Cardiac fibroblast (primary cell): ENCODE measurements around the gene MYBPH.

ENCODE experiments used
- DNase-seq, 2 donors: peaks; one replicate each; pipeline versions ENCODE4 v3.0.0 to v3.0.0-alpha.2; 2010; ENCODE audit warnings: low read depth in 2 of 2
- H3K4me3 ChIP-seq, 2 donors: replicated peaks in 1 of 2; 1 replicate in 1 of 2; 2 replicates in 1 of 2; pipeline ENCODE4 v1.5.1; 2011; ENCODE audit warnings: low read depth in 2 of 2, low read length in 2 of 2, mild to moderate bottlenecking in 2 of 2, moderate library complexity in 1 of 2
- CTCF ChIP-seq: IDR thresholded peaks from one replicate; pipeline ENCODE4 v1.5.1; 2011; ENCODE audit warnings: low read depth, mild to moderate bottlenecking, low read length, inconsistent platforms

Gene MYBPH

GRCh38 chr1:203151362-203152157 lies 24.1 kb downstream of the MYBPH start:
- no peak for DNase-seq
- no peak for TF ChIP-seq CTCF
- H3K4me3 ChIP-seq, result no peak overlapping the region

- TF ChIP-seq CTCF, result no peak
Measured at GRCh38 chr1:203150511-203151297, 24.9 kb downstream of the MYBPH start.

GRCh38 chr1:203149188-203149840 lies 26.3 kb downstream of the MYBPH start:
- H3K4me3 ChIP-seq, result no peak overlapping the region
- TF ChIP-seq CTCF, result no peak
- DNase-seq, result no peak

More at GRCh38 chr1:203150511-203151297, 24.9 kb downstream of the MYBPH start:
- no peak for DNase-seq
- no peak overlapping the region for H3K4me3 ChIP-seq

GRCh38 chr1:203148579-203148978 lies 27.0 kb downstream of the MYBPH start:
- TF ChIP-seq CTCF, result no peak

GRCh38 chr1:203148127-203148526 lies 27.5 kb downstream of the MYBPH start:
- peak; percentile 23 for TF ChIP-seq CTCF
- no peak overlapping the region for H3K4me3 ChIP-seq
- no peak for DNase-seq

More at GRCh38 chr1:203148579-203148978, 27.0 kb downstream of the MYBPH start:
- no peak for DNase-seq
- H3K4me3 ChIP-seq, result no peak overlapping the region

GRCh38 chr1:203147376-203147775 lies 28.2 kb downstream of the MYBPH start:
- no peak overlapping the region for H3K4me3 ChIP-seq
- no peak for TF ChIP-seq CTCF
- DNase-seq, result no peak
